ENCODE data around the gene ELL. TPM values are rescaled to one million over a fixed set of nuclear protein-coding genes. Genes with fewer than 3 reads are reported as not detected.

ELL gene
- total RNA-seq, 1 donor = 19.9 TPM

DNA sequence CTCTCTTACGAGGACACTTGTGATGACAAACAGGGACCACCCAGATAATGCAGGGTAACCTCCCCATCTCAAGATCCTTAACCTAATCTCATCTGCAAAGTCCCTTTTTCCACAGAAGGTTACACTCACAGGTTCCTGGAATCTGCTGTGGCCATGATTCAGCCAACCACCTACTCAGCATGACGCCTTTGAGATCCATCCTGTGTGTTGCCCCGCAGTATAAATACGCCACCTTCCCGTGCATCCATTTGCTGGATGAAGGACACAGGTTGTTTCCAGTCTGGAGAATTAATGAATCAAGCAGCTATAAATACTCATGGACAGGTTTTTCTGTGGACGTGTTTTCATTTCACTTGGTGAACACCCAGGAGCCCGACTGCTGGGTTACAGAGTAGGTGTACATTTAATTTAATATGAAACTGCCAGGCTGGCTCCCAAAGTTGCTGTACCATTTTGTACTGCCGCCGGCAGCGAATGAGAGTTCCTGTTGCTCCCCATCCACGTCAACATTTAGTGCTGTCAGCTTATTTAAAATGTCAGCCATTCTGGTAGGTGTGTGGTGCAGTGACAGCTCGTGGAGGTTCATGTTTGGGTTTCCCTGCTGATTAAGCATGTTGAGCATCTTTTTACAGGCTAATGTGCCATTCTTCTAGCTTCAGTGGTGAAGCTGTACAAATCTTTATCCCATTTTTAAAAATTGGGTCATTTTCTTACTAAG is 40.2 kb downstream of the ELL start:
- DNase-seq (ENCODE audit: low read depth) = no peak
- TF ChIP-seq CTCF (IDR thresholded peaks at IDR 0.05; ENCODE audit: insufficient read depth, low read depth, low read length) = no peak
- no peak overlapping the region for H3K4me3 ChIP-seq (ENCODE audit: low read depth, low read length)

DNA sequence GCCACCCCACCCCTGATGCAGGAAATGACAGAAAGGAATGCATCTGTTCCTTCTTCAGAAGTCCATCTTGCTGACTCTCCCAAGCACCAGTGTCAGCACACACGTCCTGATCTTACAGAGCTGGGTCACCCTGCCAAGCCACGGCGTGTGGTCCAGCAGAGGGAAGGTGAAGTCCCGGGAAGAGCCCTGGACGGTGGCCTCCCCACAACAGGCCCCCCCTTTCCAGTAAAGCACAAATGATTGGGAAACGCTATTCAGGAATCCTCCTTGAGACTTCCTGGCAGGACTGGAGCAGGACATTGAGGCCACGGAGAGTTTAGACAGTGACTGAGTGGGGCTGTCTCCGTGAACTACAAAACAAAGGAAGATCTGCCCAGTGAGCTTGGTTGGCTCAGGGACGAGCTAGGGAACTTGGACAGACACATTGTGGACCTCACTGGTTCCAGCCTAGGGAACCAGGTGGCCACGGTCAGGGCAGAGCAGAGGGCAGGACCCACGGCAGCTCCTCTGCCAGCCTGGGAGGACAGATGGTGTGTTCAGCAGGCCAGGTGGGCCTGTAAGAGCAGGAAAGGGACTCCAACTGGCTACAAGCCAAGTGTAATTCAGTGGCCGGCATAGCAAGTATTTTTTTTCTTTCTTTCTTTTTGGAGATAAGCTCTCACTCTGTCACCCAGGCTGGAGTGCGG is 41.7 kb downstream of the ELL start:
- no peak for TF ChIP-seq CTCF (IDR thresholded peaks at IDR 0.05; ENCODE audit: insufficient read depth, low read depth, low read length)
- DNase-seq (ENCODE audit: low read depth) = peak; percentile 91
- H3K4me3 ChIP-seq (ENCODE audit: low read depth, low read length) = no peak overlapping the region

DNA sequence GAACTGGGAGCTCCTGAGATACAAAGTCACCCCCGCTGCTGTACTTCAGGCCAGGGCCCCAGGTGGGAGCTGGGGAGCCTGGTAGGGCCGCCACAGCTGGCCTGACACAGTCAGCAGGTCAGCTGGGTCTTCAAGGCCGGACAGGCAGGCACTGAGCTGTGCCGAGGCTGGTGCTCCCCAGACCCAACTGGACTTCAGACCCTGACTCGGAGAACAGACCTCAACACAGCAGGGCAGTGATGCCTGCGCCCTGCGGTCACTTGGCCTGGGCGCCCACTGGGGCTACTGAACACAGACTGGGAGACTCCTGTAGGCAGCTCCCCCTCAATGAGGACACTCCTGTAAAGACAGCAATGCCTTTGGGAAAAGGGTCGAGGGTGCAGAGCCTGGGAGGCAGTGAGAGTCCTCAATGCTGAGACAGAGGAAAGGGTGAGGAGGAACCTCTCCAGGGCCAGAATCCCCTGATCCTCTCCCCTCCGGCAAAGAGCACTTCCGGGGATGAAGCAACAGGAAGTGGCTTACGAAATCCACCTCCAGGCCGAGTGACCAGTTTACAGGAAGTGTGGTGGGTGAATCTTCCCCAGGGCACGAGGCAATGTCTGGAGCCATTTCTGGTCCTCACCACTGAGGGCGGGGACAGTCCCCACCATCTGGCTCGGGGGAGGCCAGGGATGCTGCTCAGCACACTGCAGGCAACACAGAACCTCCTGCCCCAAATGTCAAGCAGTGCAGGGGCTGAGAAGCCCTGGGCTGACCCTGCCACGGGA is 43.1 kb downstream of the ELL start:
- H3K4me3 ChIP-seq (ENCODE audit: low read depth, low read length) = no peak overlapping the region
- no peak for TF ChIP-seq CTCF (IDR thresholded peaks at IDR 0.05; ENCODE audit: insufficient read depth, low read depth, low read length)
- peak; percentile 98 for DNase-seq (ENCODE audit: low read depth)

DNA sequence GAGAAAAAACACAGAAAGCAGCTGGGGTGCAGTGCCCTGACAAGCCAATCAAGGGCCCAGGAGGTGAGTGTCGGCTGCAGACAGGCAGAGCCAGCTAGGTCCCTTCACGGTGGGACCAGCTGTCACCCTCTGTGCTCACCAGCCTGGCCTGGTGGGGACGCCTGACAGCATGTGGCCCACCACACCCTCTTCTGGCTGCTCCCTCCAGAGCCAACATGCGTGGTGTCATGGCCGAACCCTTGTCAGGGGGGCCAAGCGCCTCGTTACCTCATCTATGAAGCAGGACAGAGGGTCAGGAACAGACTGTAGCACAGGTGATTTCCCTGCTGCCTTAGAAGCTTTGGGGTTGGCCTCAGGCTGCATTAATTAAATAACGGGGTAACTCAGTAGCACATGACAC is 43.9 kb downstream of the ELL start:
- H3K4me3 ChIP-seq (ENCODE audit: low read depth, low read length) = no peak overlapping the region
- no peak for DNase-seq (ENCODE audit: low read depth)
- TF ChIP-seq CTCF (IDR thresholded peaks at IDR 0.05; ENCODE audit: insufficient read depth, low read depth, low read length) = no peak

- peak; percentile 38 for TF ChIP-seq CTCF (IDR thresholded peaks at IDR 0.05; ENCODE audit: insufficient read depth, low read depth, low read length)
- DNase-seq (ENCODE audit: low read depth) = no peak
- no peak overlapping the region for H3K4me3 ChIP-seq (ENCODE audit: low read depth, low read length)
These were observed 44.7 kb downstream of the ELL start for GRCh38 chr19:18477042-18477779.

DNA sequence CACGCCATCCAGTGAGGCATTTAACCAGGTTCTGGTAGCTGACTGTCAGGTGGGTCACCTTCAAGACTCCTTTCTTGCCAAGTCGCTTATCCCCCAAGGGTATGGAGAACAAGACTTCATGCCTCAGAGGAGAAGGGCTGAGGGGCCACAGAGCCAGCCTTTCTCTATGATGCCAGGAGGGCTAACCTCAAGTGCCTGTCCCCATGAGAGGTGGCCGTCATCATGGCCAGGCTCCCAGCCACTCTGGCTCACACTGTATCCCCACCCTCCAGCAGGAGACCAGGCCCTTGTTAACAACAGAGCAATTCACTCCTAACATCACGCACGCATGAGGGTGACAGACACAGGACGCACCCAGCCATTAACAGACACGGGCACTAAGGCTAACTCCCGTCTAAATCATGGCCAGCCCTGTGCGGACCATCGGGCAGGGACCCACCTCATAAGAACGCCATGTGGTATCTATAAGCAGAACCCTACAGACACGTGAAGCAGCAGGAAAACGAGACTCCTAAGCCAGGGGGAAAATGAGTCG is 45.3 kb downstream of the ELL start:
- DNase-seq (ENCODE audit: low read depth) = no peak
- no peak for TF ChIP-seq CTCF (IDR thresholded peaks at IDR 0.05; ENCODE audit: insufficient read depth, low read depth, low read length)
- H3K4me3 ChIP-seq (ENCODE audit: low read depth, low read length) = no peak overlapping the region

Measured in fibroblast of villous mesenchyme (primary cell).